Anterior cingulate cortex (tissue), 58 donors: Measurements from ENCODE around the gene EXD2.
A peak's percentile ranks its signal among the peaks of the same experiment; 100 is the strongest.
"Not testable (repeated sequence)": the region's sequence is repeated elsewhere in the genome, so short reads cannot be mapped to it uniquely, and the experiment has no call there.

ENCODE experiments used
- DNase-seq, 58 donors: peaks; one replicate each; lab custom pipeline; 2025; lab: John Stamatoyannopoulos, UW

The EXD2 gene

DNA sequence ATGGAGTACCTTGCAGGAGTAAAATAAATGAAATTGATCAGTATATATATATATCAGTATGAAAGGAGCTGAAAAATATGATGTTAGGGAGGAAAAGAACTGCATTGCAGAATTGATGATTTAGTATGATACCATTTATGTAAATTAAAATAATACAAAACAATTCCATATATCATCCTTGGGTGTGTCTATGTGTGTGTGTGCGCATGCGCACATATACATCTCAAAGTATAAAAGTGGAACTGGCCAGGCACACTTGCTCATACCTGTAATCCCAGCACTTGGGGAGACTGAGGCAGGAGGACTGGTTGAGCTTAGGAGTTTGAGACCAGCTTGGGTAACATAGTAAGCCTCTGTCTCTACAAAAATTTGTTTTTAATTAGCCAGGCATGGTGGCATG is 84.0 kb downstream of the EXD2 start:
- DNase-seq = no peak

DNA sequence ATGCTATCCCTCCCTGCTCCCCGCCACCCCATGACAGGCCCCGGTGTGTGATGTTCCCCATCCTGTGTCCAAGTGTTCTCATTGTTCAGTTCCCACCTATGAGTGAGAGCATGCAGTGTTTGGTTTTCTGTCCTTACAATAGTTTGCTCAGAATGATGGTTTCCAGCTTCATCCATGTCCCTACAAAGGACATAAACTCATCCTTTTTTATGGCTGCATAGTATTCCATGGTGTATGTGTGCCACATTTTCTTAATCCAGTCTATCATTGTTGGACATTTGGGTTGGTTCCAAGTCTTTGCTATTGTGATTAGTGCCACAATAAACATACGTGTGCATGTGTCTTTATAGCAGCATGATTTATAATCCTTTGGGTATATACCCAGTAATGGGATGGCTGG is 86.1 kb downstream of the EXD2 start:
- not testable (repeated sequence) for DNase-seq

DNA sequence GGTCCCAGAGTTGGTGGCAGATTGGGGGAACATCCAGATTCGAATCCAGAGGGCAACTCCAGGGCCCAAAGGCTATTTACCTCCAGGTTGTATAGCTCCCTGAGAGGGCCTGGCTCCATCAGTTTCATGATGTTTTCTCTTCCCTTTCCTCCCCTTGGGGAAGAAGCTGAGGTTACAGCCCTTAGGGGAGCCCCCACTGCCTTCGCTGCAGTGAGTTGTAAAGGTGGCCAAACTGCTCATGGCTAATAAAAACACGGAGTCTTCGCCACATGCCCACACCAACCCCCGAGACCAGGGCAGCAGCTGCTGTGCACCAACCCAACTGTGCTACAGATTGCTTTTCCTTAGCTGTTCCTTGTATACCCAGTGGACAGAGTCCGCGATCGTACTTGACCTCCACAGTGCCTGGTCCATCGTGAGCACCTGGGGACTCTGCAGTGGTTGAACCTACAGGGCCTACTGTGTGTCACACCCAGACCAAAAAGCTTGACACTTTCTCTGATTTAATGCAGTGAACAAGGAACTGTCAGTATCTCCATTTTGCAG is 89.5 kb downstream of the EXD2 start:
- DNase-seq = no peak

DNA sequence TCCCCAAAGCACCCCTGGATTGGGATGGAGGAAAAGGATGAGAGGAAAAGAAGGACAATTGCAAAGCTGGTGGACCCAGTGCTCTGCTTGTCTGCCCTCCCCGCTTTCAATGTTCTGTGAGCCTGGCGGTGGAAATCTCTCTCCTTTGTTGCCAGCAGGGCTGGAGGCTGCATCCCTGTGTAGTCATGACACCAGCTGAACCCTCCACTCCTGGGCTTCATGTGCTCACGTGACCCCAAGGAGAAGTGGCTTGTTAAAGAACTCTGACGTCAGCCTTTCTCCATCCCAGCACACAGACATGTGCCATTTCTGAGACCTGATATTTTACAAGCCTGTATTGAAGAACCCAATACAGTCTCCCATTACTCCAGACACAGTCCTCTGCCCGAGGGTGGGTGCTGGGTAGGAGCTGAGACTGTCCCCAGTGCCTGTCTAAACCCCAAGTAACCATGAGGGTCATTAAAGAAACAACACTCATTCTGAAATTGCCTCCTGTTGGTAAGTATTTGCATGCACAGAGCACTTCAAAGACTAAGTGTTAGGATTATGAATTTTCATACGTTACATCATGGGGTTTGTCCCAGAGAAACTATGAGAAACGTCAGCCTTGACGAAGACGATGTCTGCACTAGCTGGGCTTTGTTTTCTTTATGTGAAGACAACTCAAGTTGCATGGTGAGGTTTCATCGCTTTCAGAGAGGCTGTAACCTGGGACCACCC is 90.3 kb downstream of the EXD2 start:
- DNase-seq = no peak

DNA sequence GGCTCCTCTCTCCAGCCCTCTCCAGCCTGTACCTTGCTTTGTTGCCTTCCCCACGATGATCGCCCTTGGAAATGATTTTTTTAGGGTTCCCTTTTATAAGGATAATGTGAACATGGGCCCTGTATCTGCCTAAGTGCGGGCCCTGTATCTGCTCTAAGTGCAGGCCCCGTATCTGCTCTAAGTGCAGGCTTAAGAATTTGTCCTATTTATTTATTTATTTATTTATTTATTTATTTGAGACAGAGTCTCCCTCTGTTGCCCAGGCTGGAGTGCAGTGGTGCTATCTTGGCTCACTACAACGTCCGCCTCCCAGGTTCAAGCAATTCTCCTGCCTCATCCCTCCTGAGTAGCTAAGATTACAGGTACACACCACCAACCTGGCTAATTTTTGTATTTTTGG is 91.2 kb downstream of the EXD2 start:
- no peak for DNase-seq

DNA sequence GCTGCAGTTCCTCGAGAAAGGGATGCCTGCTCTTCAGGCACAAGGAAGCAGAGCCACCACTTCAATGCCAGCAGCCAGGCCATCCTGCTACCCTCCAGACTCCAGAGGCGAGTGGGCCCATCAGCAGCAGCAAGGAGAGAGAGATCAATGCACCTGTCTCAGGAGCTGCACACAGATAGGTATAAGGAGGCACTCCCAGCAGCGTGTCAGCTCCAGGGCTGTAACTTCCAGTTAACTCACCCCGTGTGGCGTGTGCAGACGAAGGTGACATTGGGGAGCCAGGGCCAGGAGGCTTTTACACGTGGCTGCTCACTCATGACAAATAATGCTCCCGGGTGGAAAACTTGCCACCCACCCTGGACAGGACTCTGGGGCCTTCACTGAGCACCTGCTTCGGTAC is 92.9 kb downstream of the EXD2 start:
- DNase-seq = no peak

DNA sequence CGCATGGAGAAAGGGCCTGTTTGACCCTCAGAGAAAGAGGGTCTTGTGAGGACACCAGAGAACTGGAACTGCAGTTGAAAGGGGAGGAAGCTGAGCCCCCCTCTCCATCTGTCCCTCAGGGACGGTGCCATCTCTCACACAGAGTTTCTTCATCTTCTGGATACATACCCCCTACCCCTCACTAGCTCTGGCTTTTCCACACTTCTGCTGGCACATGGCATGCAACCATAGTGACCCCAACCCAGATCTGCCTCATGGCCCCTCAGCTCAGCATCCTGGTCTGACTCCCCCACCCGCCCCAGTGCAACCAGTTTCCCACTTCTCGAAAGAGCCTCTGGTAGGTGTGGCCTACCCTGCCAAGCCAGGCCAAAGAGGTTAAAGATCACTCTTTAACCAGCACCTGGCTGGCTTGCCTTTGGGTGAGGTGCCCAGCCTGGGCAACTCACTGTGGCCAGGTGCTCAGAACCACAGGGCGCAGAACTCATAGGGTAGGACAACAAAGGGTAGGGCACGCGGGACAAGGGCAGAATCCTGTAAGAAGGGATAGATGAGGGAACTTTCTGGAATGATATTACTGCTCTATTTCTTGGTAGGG is 94.5 kb downstream of the EXD2 start:
- DNase-seq = no peak

DNA sequence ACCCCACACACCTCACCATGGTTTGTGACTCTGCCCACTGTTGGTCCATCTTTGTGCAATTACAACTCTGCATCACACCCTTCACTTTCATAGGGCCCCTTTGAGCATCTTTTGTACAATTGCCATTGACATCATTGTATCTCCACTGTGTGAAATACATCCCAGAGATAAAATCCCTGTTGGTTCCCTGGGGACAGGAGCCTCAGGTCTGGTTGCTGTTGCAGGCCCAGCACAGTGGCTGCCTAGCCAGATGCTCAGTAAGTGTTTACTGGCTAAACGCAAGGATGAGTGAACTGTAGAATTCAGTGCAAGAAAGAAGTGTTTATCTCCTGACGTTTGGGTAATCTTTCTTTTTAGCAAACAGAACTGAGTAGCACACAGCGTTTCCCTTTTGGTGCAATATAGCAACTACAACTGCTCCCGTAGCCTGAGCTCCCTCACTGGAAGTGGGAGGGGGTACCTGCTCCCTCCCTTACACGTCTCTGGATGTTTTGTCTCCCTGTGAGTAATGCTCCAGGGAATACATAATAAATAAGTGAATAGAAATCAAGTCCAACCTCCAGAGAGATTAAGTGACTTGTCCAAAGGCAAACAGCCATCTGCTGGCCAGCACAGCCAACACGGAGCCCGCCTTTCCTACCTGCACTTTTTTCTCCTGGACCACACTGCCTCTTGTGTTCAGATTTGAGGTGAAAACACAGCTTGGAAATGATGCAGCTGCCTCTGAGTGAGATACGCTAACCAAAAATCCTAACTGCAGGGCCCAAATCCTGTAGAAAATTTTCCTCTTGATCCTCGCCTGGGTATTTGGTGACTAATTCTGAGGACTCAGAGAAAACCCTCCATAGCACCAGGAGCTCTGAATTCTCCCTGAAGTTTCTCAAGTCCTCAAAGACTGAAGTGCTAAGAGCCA is 96.1 kb downstream of the EXD2 start:
- DNase-seq = peak in 5 of 58 donors; percentile 6 to 46 (median 27)

DNA sequence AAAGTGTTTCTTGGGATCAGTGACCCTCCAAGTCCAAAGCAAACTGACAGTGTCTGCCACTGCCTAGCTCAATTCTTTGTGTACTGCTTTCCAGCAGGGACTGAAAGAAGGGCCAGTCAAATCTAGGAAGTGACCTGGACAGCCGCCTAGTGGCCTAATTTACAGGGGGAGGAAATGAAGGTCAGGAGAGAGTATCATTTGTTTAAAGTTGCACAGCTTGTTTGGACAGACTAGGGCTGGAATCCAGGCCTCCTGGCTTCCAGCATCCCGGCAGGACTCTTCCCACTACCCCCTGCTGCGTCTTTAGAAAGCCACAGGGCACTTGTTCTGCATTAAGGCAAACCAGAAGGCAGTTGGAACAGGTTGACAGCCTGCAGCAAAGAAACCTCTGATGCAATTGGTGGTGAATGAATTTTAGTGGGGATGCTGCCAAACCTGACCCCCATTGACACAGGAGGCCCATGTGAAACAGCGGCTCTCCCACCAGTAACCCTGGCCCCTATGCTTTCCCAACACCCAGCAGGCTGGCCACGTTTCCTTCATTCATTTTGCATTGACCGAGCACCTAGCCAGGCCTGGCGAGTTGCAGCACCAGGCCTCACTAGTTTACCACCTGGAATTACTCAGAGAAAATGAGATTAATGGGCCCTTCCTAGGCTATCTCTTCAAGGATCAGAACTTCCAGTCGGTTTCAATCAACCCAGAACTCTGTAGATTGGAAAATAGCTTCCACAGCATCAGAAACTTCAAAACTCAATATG is 96.9 kb downstream of the EXD2 start:
- peak in 36 of 58 donors; percentile 15 to 81 (median 40) for DNase-seq

DNA sequence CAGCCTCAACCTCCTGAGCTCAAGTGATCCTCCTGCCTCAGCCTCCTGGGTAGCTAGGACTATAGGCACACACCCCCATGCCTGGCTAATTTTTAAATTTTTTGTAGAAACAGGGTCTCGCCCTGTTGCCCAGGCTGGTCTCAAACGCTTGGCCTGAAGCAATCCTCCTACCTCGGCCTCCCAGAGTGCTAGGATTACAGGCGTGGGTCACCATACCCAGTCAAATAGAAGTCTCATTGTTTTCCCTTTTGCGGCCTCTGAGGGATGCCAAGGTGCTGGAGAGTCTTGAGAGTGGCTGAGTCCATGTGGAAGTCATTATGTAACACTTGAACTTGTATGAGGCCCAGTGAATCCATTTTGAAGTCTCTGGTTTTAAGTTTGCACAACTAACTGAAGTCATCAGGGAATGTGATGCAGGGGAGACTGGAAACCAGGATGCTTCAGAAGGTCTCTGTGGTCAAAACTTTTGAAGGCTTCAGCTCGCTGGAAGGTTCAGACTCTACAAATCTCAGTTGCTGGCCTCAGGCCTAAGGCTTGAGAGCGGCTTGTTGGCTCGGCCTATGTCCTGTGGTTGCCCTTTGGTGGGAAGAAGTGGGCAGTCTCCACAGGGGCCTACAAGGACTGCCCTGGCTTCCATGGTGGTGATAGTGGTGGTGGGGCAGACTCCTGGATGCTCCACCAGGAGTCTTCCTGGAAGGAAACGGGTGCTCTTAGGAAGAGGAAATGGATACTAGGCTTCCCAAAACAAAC is 97.8 kb downstream of the EXD2 start:
- no peak for DNase-seq

DNA sequence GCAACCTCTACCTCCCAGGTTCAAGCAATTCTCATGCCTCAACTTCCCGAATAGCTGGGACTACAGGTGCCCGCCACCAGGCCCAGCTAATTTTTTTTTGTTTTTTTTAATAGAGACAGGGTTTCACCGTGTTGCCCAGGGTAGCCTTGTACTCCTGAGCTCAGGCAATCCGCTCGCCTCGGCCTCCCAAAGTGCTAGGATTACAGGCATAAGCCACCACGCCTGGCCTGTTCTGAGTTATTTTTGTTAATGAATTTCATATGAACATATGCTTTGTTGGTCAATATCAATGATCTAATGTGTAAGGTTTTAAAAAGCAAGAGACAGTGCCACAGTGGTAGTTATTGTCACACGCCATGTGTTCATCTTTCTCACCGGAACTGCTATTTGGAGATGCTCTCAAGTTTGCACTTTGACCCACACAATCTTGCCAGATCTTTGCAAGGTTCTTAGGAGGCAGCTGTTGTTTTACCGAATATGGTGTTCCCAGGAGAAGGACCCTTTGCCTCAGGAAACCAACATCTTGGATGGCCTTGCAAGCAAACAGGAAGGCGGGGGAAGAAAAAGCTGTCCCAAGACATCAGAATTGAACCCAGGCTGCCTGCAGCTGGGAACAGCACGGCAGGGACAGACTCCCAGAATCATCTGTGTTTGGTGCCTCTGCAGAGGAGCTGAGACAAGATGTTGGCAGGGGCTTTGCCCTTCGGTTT is 98.7 kb downstream of the EXD2 start:
- DNase-seq = no peak

DNA sequence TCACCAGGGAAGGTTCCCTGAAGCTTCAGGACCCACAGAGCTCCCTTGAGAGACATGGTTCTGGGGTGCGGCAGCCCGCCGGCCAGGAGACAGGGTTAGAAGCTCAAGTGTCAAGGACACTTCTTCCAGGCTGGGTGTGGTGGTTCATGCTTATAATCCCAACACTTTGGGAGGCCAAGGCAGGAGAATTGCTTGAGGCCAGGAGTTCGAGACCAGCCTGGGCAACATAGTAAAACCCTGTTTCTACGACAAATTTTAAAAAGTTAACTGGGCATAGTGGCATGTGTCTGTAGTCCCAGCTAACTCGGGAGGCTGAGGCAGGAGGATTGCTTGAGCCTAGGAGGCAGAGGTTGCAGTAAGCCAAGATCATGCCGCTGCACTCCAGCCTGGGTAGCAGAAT is 99.6 kb downstream of the EXD2 start:
- not testable (repeated sequence) for DNase-seq

DNA sequence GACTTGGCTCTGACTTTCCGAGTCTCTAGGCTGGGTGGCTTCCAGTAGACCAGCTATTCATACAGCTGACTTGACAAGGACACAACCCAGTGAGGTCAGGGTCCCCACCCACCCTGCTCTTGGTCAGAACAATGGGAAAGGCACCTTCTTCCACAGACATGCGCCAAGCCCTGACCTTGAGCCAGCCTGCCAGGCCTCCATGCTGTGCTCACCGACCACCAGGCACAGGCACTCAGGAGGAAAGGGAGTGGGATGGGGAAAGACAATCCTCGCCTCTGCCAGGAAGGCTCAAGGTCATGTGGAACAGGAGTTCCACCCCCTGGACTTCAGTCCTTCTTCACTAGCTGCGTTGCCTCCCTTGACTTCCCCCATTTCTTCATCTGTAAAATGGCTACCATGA is 100.1 kb downstream of the EXD2 start:
- no peak for DNase-seq

DNA sequence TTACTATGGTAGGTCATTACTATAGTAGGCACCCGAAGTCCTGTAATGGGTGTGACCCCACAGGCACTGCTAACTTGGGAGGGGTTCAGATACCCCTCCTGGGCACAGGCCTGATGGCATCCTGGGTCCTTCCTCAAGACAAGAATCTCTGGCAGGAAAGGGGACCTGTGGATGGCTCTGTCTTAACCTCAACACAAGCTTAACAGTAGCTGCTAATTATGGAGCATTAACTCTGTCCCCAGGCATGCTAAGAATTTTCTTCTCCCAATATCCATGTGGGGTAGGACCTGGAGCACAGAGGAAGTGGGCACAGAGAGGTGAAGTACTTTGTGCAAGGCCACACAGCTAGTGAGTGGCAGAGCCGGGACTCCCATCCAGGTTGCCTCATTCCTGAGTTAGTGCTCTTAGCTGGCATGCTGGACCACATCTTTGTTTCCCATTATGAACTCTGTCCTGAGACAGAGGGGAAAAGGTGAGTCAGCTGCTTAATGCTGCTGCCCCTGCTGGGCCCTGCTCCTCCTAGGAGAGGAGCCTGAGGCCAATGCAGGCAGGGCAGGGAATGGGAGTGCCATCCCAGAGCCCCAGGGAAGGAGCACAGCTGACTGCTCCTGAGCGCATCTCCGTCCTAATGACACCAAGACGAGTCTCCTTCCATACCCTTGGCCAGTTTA is 100.7 kb downstream of the EXD2 start:
- no peak for DNase-seq
